A673 (cell line): ENCODE measurements around the gene ZNF92.
"Not testable (repeated sequence)": the region's sequence is repeated elsewhere in the genome, so short reads cannot be mapped to it uniquely, and the experiment has no call there.

Experiments used
- EZH2 ChIP-seq: fragments of 200-600 bp; sonication (generic); IDR thresholded peaks from 2 replicates; pipeline ENCODE4 v1.6.1; 2017; ENCODE audit warnings: borderline replicate concordance, low read depth, mild to moderate bottlenecking, mixed read lengths, antibody characterized with exemption, low read length; ENCODE audit not compliant: poor library complexity, severe bottlenecking
- TF ChIP-seq, protein P1 (sequence below): fragments of 300-800, 200-600 bp; sonication (generic); conservative IDR thresholded peaks from 2 replicates; pipeline ENCODE4 v1.5.1; 2017; ENCODE audit warnings: low read depth, mild to moderate bottlenecking, antibody characterized with exemption, low read length, moderate library complexity, mixed read lengths

DNA sequence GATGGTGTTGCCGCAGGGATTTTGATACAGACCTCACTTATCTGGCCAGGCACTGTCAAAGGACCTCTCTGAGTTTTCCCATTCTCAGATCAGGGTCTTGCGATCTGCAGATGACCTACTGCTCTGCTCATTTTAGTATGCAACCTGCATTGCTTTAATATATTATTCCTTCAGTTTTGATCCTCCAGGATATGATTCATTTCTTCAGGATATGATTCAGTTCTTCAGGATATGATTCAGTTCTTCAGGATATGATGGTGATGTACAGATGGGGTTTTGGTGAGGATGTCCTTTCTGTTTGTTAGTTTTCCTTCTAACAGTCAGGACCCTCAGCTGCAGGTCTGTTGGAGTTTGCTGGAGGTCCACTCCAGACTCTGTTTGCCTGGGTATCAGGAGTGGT, 33.1 kb downstream of the ZNF92 start:
- TF ChIP-seq, protein P1, sequence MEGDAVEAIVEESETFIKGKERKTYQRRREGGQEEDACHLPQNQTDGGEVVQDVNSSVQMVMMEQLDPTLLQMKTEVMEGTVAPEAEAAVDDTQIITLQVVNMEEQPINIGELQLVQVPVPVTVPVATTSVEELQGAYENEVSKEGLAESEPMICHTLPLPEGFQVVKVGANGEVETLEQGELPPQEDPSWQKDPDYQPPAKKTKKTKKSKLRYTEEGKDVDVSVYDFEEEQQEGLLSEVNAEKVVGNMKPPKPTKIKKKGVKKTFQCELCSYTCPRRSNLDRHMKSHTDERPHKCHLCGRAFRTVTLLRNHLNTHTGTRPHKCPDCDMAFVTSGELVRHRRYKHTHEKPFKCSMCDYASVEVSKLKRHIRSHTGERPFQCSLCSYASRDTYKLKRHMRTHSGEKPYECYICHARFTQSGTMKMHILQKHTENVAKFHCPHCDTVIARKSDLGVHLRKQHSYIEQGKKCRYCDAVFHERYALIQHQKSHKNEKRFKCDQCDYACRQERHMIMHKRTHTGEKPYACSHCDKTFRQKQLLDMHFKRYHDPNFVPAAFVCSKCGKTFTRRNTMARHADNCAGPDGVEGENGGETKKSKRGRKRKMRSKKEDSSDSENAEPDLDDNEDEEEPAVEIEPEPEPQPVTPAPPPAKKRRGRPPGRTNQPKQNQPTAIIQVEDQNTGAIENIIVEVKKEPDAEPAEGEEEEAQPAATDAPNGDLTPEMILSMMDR, result not testable (repeated sequence)
- TF ChIP-seq EZH2, result not testable (repeated sequence)
